C4-2B (cell line): ENCODE data around the gene TMEM87B.

Experiments used
- ZFX ChIP-seq: fragments of 450-650 bp; IDR thresholded peaks from 2 replicates; pipeline ENCODE4 v1.6.1; 2017
- TF ChIP-seq, protein P1 (sequence below): fragments of 450-650 bp; conservative IDR thresholded peaks from 2 replicates; pipeline ENCODE4 v1.5.1; 2017; ENCODE audit warnings: mild to moderate bottlenecking

DNA sequence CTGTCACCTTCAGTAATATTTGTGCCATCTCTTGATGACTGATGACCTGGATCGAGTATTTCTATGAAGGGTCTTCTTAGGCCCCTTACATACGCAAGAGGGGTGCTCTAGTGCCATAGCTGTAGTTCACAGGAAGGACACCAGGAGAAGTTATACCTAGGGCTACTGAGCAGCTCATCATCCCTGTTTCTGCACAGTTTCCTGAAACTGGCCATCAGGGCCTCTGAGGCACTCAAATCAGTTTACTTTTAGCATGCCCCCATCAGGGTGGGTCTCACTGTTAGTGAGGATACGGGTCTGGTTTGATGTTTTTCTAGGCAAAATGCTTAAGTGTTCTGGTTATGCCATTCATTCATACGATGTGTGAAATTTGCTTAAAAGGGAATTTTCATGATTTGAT, 63.1 kb downstream of the TMEM87B start:
- TF ChIP-seq, protein P1, sequence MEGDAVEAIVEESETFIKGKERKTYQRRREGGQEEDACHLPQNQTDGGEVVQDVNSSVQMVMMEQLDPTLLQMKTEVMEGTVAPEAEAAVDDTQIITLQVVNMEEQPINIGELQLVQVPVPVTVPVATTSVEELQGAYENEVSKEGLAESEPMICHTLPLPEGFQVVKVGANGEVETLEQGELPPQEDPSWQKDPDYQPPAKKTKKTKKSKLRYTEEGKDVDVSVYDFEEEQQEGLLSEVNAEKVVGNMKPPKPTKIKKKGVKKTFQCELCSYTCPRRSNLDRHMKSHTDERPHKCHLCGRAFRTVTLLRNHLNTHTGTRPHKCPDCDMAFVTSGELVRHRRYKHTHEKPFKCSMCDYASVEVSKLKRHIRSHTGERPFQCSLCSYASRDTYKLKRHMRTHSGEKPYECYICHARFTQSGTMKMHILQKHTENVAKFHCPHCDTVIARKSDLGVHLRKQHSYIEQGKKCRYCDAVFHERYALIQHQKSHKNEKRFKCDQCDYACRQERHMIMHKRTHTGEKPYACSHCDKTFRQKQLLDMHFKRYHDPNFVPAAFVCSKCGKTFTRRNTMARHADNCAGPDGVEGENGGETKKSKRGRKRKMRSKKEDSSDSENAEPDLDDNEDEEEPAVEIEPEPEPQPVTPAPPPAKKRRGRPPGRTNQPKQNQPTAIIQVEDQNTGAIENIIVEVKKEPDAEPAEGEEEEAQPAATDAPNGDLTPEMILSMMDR: no peak; the same call in 1 of the 2 replicates
- TF ChIP-seq ZFX: no peak
